LNCaP clone FGC (cell line): ENCODE results near the gene CACNA1S.

Source experiments
- DNase-seq: peaks from one replicate; pipeline ENCODE4 v3.0.0-alpha.2; 2011; ENCODE audit warnings: low read depth
- H3K4me3 ChIP-seq: 2 replicates; pipeline ENCODE4 v1.5.1; 2011; ENCODE audit warnings: mild to moderate bottlenecking, low read depth, low read length, control low read depth
- CTCF ChIP-seq: IDR thresholded peaks from 2 replicates; pipeline ENCODE4 v1.5.1; 2012; ENCODE audit warnings: mild to moderate bottlenecking; ENCODE audit not compliant: control insufficient read depth, insufficient read depth; ENCODE audit errors: extremely low read depth

Gene CACNA1S

GRCh38 chr1:201104141-201104540 is 8.1 kb downstream of the CACNA1S start:
- DNase-seq = no peak
- no peak overlapping the region for H3K4me3 ChIP-seq
- no peak for TF ChIP-seq CTCF

DNA sequence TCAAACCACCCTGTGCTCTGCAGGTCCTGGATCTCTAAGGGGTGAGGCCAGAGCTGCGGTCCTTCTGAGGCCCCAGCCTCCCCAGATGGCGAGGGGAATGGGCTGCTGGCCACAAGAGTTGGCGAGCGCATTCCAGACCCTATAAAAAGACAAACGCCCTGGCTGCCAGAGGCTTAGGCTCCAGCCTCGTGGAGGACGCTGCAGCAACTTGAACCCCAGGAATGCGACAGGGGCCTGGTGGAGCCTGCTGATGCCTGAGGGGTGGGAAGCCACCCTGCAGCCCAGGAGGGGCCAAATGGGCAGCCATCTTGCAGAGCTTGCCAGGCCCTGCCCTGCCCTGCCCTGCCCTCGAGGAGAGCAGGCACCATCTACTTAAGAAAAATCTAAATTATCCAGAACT is 8.6 kb downstream of the CACNA1S start:
- no peak overlapping the region for H3K4me3 ChIP-seq
- no peak for DNase-seq
- TF ChIP-seq CTCF = no peak

GRCh38 chr1:201100169-201100930 is 11.9 kb downstream of the CACNA1S start:
- TF ChIP-seq CTCF = no peak
- DNase-seq = no peak
- no peak overlapping the region for H3K4me3 ChIP-seq

DNA sequence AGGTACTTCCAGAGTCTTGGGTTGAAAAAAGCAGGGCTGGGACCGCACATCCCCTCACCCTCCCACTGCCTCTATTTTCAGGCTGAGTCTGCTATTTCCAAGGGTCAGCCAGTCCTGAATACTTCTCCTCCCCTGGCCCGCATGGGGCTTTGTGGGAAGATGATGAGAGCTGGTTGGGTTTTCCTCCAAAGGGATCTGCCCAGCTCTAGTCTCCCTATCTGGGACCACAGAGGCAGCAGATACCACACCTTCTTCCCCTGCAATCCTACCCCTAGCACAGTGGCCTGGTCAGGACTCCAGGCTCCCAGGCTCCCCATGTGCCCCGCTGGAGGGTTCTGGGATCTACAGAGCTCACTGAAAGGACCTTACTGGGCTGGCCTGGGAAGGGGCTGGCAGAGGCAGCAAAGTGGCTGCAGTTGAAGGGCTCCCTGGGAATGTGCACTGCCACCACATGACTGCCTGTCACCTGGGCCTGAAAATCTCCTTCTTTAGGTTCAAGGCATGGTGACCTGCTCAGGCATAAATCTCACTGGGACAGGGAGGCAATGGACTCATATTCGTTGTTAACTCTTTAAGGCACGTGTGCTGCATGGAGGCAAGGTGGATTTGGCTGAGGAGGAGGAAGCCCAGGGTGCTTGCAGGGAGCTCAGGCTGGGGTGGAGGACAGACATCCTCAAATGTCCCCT is 13.1 kb downstream of the CACNA1S start:
- no peak for DNase-seq
- no peak for TF ChIP-seq CTCF
- no peak overlapping the region for H3K4me3 ChIP-seq

DNA sequence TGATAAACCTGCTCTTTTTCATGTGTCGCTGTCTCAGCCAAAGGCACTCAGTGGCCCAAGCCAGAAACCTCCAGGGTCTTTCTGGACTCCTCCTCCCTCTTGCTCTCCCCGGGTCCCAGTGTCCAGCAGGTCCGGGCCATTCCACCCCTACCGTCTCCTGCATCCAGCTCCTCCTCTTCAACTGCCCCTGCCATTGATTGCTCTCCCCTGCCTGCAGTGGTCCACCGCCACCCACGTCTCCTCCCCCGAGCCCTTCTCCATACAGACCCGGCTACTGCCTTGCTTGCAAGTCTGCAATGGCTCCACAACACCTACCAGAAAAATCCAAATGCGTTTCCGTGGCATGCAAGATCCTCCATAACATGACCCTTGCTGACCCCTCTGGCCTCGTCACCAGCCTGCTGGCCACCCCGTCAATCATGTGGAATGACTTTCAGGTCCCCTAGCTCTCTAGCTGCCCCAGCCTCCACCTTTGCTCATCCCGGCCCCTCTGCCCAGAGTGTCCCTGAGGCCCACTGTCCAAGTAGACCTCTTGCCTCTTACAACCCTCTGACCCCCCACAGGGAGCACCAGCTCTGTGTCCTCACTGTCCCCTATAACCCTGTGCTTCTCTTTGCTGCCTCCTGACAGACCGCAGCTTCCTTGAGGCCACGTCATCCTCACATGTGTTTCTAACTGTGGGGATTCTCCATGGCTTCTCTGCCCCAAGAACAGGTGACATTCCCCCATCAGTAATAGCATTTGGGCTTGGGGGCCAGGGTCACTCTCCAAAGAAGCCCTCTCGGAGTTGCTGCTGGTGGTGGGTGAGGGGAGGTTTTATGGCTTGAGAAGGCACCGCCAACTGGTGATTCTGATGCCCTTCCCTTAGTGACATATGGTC is 15.0 kb downstream of the CACNA1S start:
- no peak for DNase-seq
- TF ChIP-seq CTCF = no peak
- no peak overlapping the region for H3K4me3 ChIP-seq

- TF ChIP-seq CTCF = no peak
- no peak for DNase-seq
Measured at GRCh38 chr1:201096041-201096461, 16.2 kb downstream of the CACNA1S start.

More at GRCh38 chr1:201096041-201096461, 16.2 kb downstream of the CACNA1S start:
- H3K4me3 ChIP-seq = no peak overlapping the region
